Ovary (tissue), 3 donors: ENCODE measurements around the gene TBR1.

ENCODE experiments used
- CTCF ChIP-seq, 3 donors: fragments of 450-650 bp in 2 of 3; fragments of 200-600 bp in 1 of 3; IDR thresholded peaks; one replicate each; pipeline versions ENCODE4 v1.5.1 to v1.8.0; 2016 to 2022; ENCODE audit warnings: antibody characterized with exemption in 3 of 3, mild to moderate bottlenecking in 1 of 3
- EP300 ChIP-seq: sonication (generic); formaldehyde crosslinking; IDR thresholded peaks from one replicate; pipeline ENCODE4 v1.6.1; 2017; ENCODE audit warnings: antibody characterized with exemption
- POLR2A ChIP-seq: fragments of 450-650 bp; IDR thresholded peaks from one replicate; pipeline ENCODE4 v1.6.1; 2017; ENCODE audit warnings: antibody characterized with exemption, mild to moderate bottlenecking, moderate library complexity
- donor health status: DM: no; HTN: no; CAD: no.

DNA sequence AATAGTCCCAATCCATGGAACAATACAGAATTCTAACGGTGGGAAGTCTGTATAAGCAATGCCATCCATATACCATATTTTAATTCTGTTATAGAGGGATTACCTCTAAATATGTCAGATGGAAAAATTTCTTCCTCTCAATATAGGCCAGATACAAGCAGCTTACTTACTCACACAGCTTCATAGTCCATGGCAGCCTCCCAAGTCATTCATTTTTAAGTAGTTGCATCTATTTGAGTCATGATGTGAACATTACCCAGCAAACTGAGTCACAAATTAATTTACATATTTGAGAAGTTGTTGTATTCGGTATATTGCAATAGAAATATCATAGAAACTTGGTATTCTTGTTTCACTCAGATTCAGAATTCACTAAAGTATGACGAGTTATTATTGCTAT is 20.3 kb downstream of the TBR1 start:
- TF ChIP-seq CTCF (IDR thresholded peaks at IDR 0.05) (no peak), EP300 (no peak), POLR2A (no peak)
